ENCODE measurements around the gene POMZP3.
"Not testable (repeated sequence)": the region's sequence is repeated elsewhere in the genome, so short reads cannot be mapped to it uniquely, and the experiment has no call there.

POMZP3 gene

GRCh38 chr7:76560157-76560556 is 66.9 kb downstream of the POMZP3 start:
- H3K4me3 ChIP-seq (replicated peaks in 1 of 2; ENCODE audit: low read depth in 2 of 2, low read length in 2 of 2); DNase-seq (ENCODE audit: low read depth in 2 of 2): not testable (repeated sequence)
